Measurements from ENCODE around the gene BTBD10. TPM values are rescaled to one million over a fixed set of nuclear protein-coding genes. Genes with fewer than 3 reads are reported as not detected.
A peak's percentile ranks its signal among the peaks of the same experiment; 100 is the strongest.

The BTBD10 gene
- total and polyA plus RNA-seq, 2 experiments from 2014 or later = 20.2 to 30.1 TPM

- Histone ChIP-seq H4K20me1 (replicated peaks; ENCODE audit: insufficient read depth) (no peaks in the 10 kb centered on the region), H3K4me1 (ENCODE audit: insufficient read depth) (0 out of 2 replicates have a peak, but pooled peaks cover 2% of the 10 kb centered on the region), H3K27me3 (ENCODE audit: insufficient read depth) (no peaks in the 10 kb centered on the region), H3K9me2 (ENCODE audit: insufficient read depth) (peaks cover 8% of the 10 kb centered on the region; the same call in 1 of the 2 replicates), H3F3A (replicated peaks; ENCODE audit: low read depth) (no peaks in the 10 kb centered on the region), H2AFZ (peak overlapping the region; percentile 94), H3K36me3 (ENCODE audit: insufficient read depth) (no peaks in the 10 kb centered on the region), H3K4me3 (peak overlapping the region; percentile 43; the same call in 1 of the 2 replicates), H3K79me2 (replicated peaks; ENCODE audit: insufficient read depth) (no peaks in the 10 kb centered on the region), H3K4me2 (peak overlapping the region; percentile 60; the same call in 1 of the 2 replicates), H3K27ac (ENCODE audit: low read depth) (no peak overlapping the region)
- Mint-ChIP-seq H3K4me3 (no peak overlapping the region), H3K4me1 (peaks cover 5% of the 10 kb centered on the region; the same call in 1 of the 3 replicates), H3K27ac (no peak overlapping the region), H3K9me3 (peaks cover 22% of the 10 kb centered on the region), H3K27me3 (ENCODE audit: insufficient read depth, low read depth, poor library complexity) (peaks cover 4% of the 10 kb centered on the region), H3K36me3 (ENCODE audit: low read depth) (peaks cover 3% of the 10 kb centered on the region; the same call in 1 of the 3 replicates)
- DNase-seq (ENCODE audit: low spot score) (peak; percentile 75), ATAC-seq (peak; percentile 93)
- TF ChIP-seq ZNF331 (CRISPR knock-in tag; IDR thresholded peaks at IDR 0.05; ENCODE audit: low read depth) (no peak), EZH2 (IDR thresholded peaks at IDR 0.05; ENCODE audit: low read depth, unreplicated experiment) (no peak), POLR2AphosphoS5 (IDR thresholded peaks at IDR 0.05; ENCODE audit: low read depth) (no peak), CTCF (conservative IDR thresholded peaks at IDR 0.05; ENCODE audit: low read depth in 2 of 2) (peak; percentile 45 to 72)
Observed at GRCh38 chr11:13487661-13488030, 24.6 kb upstream of the BTBD10 start.

- Mint-ChIP-seq H3K27ac (no peak overlapping the region), H3K9me3 (peaks cover 22% of the 10 kb centered on the region), H3K4me1 (peaks cover 5% of the 10 kb centered on the region; the same call in 1 of the 3 replicates), H3K27me3 (ENCODE audit: insufficient read depth, low read depth, poor library complexity) (peaks cover 4% of the 10 kb centered on the region), H3K4me3 (no peak overlapping the region), H3K36me3 (ENCODE audit: low read depth) (peaks cover 3% of the 10 kb centered on the region; the same call in 1 of the 3 replicates)
- ATAC-seq (peak; percentile 99), DNase-seq (ENCODE audit: low spot score) (peak; percentile 87)
- Histone ChIP-seq H2AFZ (peak overlapping the region; percentile 94), H3K9me2 (ENCODE audit: insufficient read depth) (peaks cover 8% of the 10 kb centered on the region; the same call in 1 of the 2 replicates), H3K4me3 (peak overlapping the region; percentile 43; the same call in 1 of the 2 replicates), H4K20me1 (replicated peaks; ENCODE audit: insufficient read depth) (no peaks in the 10 kb centered on the region), H3F3A (replicated peaks; ENCODE audit: low read depth) (no peaks in the 10 kb centered on the region), H3K79me2 (replicated peaks; ENCODE audit: insufficient read depth) (no peaks in the 10 kb centered on the region), H3K4me1 (ENCODE audit: insufficient read depth) (no peaks in the 10 kb centered on the region), H3K4me2 (peak overlapping the region; percentile 60; the same call in 1 of the 2 replicates), H3K27me3 (ENCODE audit: insufficient read depth) (no peaks in the 10 kb centered on the region), H3K36me3 (ENCODE audit: insufficient read depth) (no peaks in the 10 kb centered on the region), H3K27ac (ENCODE audit: low read depth) (no peak overlapping the region)
- no peak for TF ChIP-seq EZH2 (IDR thresholded peaks at IDR 0.05; ENCODE audit: low read depth, unreplicated experiment)
- TF ChIP-seq ZNF331 (CRISPR knock-in tag; IDR thresholded peaks at IDR 0.05; ENCODE audit: low read depth) = no peak
- TF ChIP-seq CTCF (conservative IDR thresholded peaks at IDR 0.05; ENCODE audit: low read depth in 2 of 2) = peak; percentile 73 to 87
Observed at GRCh38 chr11:13486926-13487660, 24.1 kb upstream of the BTBD10 start.
